K562 (cell line): Measurements from ENCODE around the gene ZNF195. TPM values are rescaled to one million over a fixed set of nuclear protein-coding genes. Genes with fewer than 3 reads are reported as not detected.
A peak's percentile ranks its signal among the peaks of the same experiment; 100 is the strongest.

Experiments
- ADNP ChIP-seq: fragments of 200-800 bp; sonication (Bioruptor generic); IDR thresholded peaks from 2 replicates; pipeline ENCODE4 v1.6.1; 2016; ENCODE audit warnings: missing genetic modification characterization, missing compliant biosample characterization
- ARID2 ChIP-seq: fragments of 450-650 bp; IDR thresholded peaks from 2 replicates; pipeline ENCODE4 v1.6.1; 2017; ENCODE audit warnings: antibody characterized with exemption, mild to moderate bottlenecking
- ATF3 ChIP-seq, 2 experiments: fragments of 450-650 bp in 1 of 2; sonication (generic) in 1 of 2; formaldehyde crosslinking in 1 of 2; IDR thresholded peaks in 1 of 2; conservative IDR thresholded peaks in 1 of 2; 2 replicates each; pipeline versions ENCODE4 v1.6.1 to v1.8.1; 2016 to 2023; ENCODE audit warnings: mild to moderate bottlenecking in 2 of 2, moderate library complexity in 2 of 2, inconsistent platforms in 1 of 2, missing genetic modification reagents in 1 of 2
- CXXC5 ChIP-seq: fragments of 250-450 bp; sonication (Bioruptor Pico); IDR thresholded peaks from 2 replicates; pipeline ENCODE4 v1.8.0; 2022; ENCODE audit warnings: inconsistent platforms, mild to moderate bottlenecking, moderate library complexity
- E2F4 ChIP-seq: sonication (generic); formaldehyde crosslinking; IDR thresholded peaks from 2 replicates; pipeline ENCODE4 v1.8.0; 2022; ENCODE audit warnings: mild to moderate bottlenecking, low read depth, missing genetic modification reagents
- FOXA1 ChIP-seq: fragments of 450-650 bp; IDR thresholded peaks from 2 replicates; pipeline ENCODE4 v1.6.1; 2016; ENCODE audit warnings: mild to moderate bottlenecking, borderline replicate concordance
- GTF2E2 ChIP-seq: fragments of 200-800 bp; sonication (Bioruptor generic); IDR thresholded peaks from 2 replicates; pipeline ENCODE4 v1.6.1; 2016; ENCODE audit warnings: missing genetic modification characterization, missing compliant biosample characterization
- HCFC1 ChIP-seq: IDR thresholded peaks from 2 replicates; pipeline ENCODE4 v1.6.1; 2012; ENCODE audit warnings: low read depth, low read length, improper control_type of control experiment
- HDAC2 ChIP-seq: fragments of 450-650 bp; IDR thresholded peaks from 2 replicates; pipeline ENCODE4 v1.6.1; 2016; ENCODE audit warnings: mild to moderate bottlenecking
- HLTF ChIP-seq: fragments of 450-650 bp; IDR thresholded peaks from 2 replicates; pipeline ENCODE4 v1.6.1; 2016
- HSF4 ChIP-seq: fragments of 250-450 bp; sonication (Bioruptor Pico); IDR thresholded peaks from 2 replicates; pipeline ENCODE4 v2.1.2; 2022; ENCODE audit warnings: mild to moderate bottlenecking, moderate library complexity, borderline replicate concordance
- POLR2G ChIP-seq: fragments of 200-400 bp; formaldehyde crosslinking; IDR thresholded peaks from 2 replicates; pipeline ENCODE4 v1.6.1; 2017; ENCODE audit warnings: low read depth, mild to moderate bottlenecking, antibody characterized with exemption, low read length, moderate library complexity
- SMARCC2 ChIP-seq: fragments of 450-650 bp; IDR thresholded peaks from 2 replicates; pipeline ENCODE4 v1.6.1; 2017; ENCODE audit warnings: antibody characterized with exemption, moderate library complexity, mild to moderate bottlenecking, low read depth
- TAL1 ChIP-seq: fragments of 450-650 bp; IDR thresholded peaks from 2 replicates; pipeline ENCODE4 v1.6.1; 2016; ENCODE audit warnings: mild to moderate bottlenecking
- TARDBP ChIP-seq: fragments of 450-650 bp; IDR thresholded peaks from 2 replicates; pipeline ENCODE4 v1.6.1; 2016
- TBP ChIP-seq: optimal IDR thresholded peaks from 2 replicates; pipeline ENCODE3; 2011; ENCODE audit warnings: low read depth, low read length, improper control_type of control experiment
- TEAD2 ChIP-seq: fragments of 450-650 bp; IDR thresholded peaks from 2 replicates; pipeline ENCODE4 v1.6.1; 2016; ENCODE audit warnings: missing genetic modification characterization, control low read depth, missing compliant biosample characterization
- ZNF431 ChIP-seq: sonication (generic); formaldehyde crosslinking; IDR thresholded peaks from 2 replicates; pipeline ENCODE4 v1.8.0; 2022; ENCODE audit warnings: mild to moderate bottlenecking, missing genetic modification reagents
- ZNF512 ChIP-seq: IDR thresholded peaks from 2 replicates; pipeline ENCODE4 v1.6.1; 2016; ENCODE audit warnings: missing genetic modification characterization, missing compliant biosample characterization
- polyA plus RNA-seq, 8 experiments: library from polyadenylated mRNA; depleted of rRNA in 4 of 8; stranded (reverse) in 5 of 8; unstranded in 3 of 8; fragments of >200 nt; fragmentation: Nextera tagmentation in 2 of 8; fragmentation: Illumina TruSeq in 1 of 8; extraction: Ambion mirVana in 2 of 8; extraction: Trizol in 1 of 8; gene quantifications; 2 replicates each; pipeline versions ENCODE4 v1.2.1 to v1.2.3, GENCODE V29; 2011 to 2014; ENCODE audit warnings: inconsistent platforms in 1 of 8, missing spikeins in 1 of 8
- total RNA-seq, 7 experiments: library from RNA; depleted of rRNA in 6 of 7; stranded (reverse); fragments of >200 nt in 6 of 7; fragmentation: Illumina TruSeq in 2 of 7; extraction: Trizol in 2 of 7; gene quantifications; 2 replicates each; pipeline versions ENCODE4 v1.2.1 to v1.2.3, GENCODE V29; 2011 to 2021; ENCODE audit warnings: low replicate concordance in 1 of 7
- TF ChIP-seq, protein P1 (sequence below): IDR thresholded peaks from 3 replicates; pipeline ENCODE4 v1.6.1; 2011; ENCODE audit warnings: borderline replicate concordance, mild to moderate bottlenecking, moderate library complexity; ENCODE audit not compliant: insufficient read length; ENCODE audit errors: extremely low read depth
- TF ChIP-seq, protein P2 (sequence below): sonication (generic); formaldehyde crosslinking; IDR thresholded peaks from 2 replicates; pipeline ENCODE4 v1.9.0; 2022; ENCODE audit warnings: mild to moderate bottlenecking, missing genetic modification reagents
- TF ChIP-seq, protein P3 (sequence below): sonication (generic); formaldehyde crosslinking; IDR thresholded peaks from 2 replicates; pipeline ENCODE4 v1.8.0; 2022; ENCODE audit warnings: mild to moderate bottlenecking, missing genetic modification reagents

Gene ZNF195
- total and polyA plus RNA-seq, 9 of the 15 experiments (the other 6 are each of a cell fraction or from before 2014, with no cell fraction given) = 42.1 to 75.5 (median 60.4) TPM

- no peak for TF ChIP-seq ZNF512 (tag)
- no peak for TF ChIP-seq ARID2
- TF ChIP-seq HLTF = no peak
- TF ChIP-seq POLR2G = no peak
- TF ChIP-seq, protein P1, sequence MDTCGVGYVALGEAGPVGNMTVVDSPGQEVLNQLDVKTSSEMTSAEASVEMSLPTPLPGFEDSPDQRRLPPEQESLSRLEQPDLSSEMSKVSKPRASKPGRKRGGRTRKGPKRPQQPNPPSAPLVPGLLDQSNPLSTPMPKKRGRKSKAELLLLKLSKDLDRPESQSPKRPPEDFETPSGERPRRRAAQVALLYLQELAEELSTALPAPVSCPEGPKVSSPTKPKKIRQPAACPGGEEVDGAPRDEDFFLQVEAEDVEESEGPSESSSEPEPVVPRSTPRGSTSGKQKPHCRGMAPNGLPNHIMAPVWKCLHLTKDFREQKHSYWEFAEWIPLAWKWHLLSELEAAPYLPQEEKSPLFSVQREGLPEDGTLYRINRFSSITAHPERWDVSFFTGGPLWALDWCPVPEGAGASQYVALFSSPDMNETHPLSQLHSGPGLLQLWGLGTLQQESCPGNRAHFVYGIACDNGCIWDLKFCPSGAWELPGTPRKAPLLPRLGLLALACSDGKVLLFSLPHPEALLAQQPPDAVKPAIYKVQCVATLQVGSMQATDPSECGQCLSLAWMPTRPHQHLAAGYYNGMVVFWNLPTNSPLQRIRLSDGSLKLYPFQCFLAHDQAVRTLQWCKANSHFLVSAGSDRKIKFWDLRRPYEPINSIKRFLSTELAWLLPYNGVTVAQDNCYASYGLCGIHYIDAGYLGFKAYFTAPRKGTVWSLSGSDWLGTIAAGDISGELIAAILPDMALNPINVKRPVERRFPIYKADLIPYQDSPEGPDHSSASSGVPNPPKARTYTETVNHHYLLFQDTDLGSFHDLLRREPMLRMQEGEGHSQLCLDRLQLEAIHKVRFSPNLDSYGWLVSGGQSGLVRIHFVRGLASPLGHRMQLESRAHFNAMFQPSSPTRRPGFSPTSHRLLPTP = no peak
- TF ChIP-seq HCFC1 = no peak
- TF ChIP-seq CXXC5 (CRISPR knock-in tag) = peak; percentile 18; the same call in 1 of the 2 replicates
- TF ChIP-seq ADNP = no peak
- no peak for TF ChIP-seq TEAD2 (tag)
- TF ChIP-seq, protein P2, sequence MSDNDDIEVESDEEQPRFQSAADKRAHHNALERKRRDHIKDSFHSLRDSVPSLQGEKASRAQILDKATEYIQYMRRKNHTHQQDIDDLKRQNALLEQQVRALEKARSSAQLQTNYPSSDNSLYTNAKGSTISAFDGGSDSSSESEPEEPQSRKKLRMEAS = peak; percentile 74; the same call in 1 of the 2 replicates
- TF ChIP-seq E2F4 (CRISPR knock-in tag) = no peak
- no peak; the same call in 1 of the 2 replicates for TF ChIP-seq TAL1
- TF ChIP-seq TBP = no peak
- TF ChIP-seq SMARCC2 = no peak
- TF ChIP-seq HSF4 = no peak
- TF ChIP-seq HDAC2 = peak; percentile 66
- TF ChIP-seq GTF2E2 (tag) = no peak
- TF ChIP-seq ZNF431 (CRISPR knock-in tag) = no peak
- TF ChIP-seq TARDBP = no peak
- peak; percentile 88 for TF ChIP-seq ATF3 (IDR thresholded peaks at IDR 0.05)
- no peak for TF ChIP-seq ATF3 (CRISPR knock-in tag; conservative IDR thresholded peaks at IDR 0.05)
- TF ChIP-seq FOXA1 = no peak
- TF ChIP-seq, protein P3, sequence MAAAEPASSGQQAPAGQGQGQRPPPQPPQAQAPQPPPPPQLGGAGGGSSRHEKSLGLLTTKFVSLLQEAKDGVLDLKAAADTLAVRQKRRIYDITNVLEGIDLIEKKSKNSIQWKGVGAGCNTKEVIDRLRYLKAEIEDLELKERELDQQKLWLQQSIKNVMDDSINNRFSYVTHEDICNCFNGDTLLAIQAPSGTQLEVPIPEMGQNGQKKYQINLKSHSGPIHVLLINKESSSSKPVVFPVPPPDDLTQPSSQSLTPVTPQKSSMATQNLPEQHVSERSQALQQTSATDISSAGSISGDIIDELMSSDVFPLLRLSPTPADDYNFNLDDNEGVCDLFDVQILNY = no peak
Measured at GRCh38 chr11:3340025-3340424, 38.9 kb downstream of the ZNF195 start (continued).
